ENCODE measurements around the gene AFTPH. TPM values are rescaled to one million over a fixed set of nuclear protein-coding genes. Genes with fewer than 3 reads are reported as not detected.

Gene AFTPH
- total RNA-seq, 3 donors from 2014 or later, result 33.4 to 75.8 (median 55.1) TPM

DNA sequence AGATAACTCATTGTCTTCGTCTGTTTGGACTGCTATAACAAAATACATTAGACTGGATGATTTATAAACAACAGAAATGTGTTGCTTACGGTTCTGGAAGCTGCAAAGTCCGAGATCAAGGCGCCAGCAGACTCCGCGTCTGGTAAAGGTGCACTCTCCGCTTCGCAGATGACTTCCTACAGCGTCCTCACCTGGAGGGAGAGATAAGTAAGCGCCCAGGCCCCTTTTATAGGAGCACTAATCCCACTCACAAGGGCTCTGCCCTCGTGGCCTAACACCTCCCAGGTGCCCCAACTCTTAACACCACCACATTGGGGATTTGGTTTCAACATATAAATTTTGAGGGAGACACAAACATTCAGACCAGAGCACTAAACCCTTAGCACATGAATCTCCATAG is 78.3 kb downstream of the AFTPH start:
- no peaks in the 10 kb centered on the region for H3K36me3 ChIP-seq
- no peak overlapping the region for H3K27ac ChIP-seq
- H3K27me3 ChIP-seq, result no peaks in the 10 kb centered on the region
- TF ChIP-seq, protein P1, sequence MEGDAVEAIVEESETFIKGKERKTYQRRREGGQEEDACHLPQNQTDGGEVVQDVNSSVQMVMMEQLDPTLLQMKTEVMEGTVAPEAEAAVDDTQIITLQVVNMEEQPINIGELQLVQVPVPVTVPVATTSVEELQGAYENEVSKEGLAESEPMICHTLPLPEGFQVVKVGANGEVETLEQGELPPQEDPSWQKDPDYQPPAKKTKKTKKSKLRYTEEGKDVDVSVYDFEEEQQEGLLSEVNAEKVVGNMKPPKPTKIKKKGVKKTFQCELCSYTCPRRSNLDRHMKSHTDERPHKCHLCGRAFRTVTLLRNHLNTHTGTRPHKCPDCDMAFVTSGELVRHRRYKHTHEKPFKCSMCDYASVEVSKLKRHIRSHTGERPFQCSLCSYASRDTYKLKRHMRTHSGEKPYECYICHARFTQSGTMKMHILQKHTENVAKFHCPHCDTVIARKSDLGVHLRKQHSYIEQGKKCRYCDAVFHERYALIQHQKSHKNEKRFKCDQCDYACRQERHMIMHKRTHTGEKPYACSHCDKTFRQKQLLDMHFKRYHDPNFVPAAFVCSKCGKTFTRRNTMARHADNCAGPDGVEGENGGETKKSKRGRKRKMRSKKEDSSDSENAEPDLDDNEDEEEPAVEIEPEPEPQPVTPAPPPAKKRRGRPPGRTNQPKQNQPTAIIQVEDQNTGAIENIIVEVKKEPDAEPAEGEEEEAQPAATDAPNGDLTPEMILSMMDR (IDR thresholded peaks at IDR 0.05), result no peak
- TF ChIP-seq POLR2A (IDR thresholded peaks at IDR 0.05) (no peak), POLR2AphosphoS5 (IDR thresholded peaks at IDR 0.05) (no peak)
- H3K9me3 ChIP-seq, result no peaks in the 10 kb centered on the region
- intact Hi-C loops (cut with DNase I; ENCODE audit: low total_unique reads), result loop anchor here (10.0 kb wide), 1 partner anchor 272 kb away; no protein-coding TSS in a partner anchor
- H3K4me3 ChIP-seq, result no peak overlapping the region
- peaks cover 5 to 15% of the 10 kb centered on the region in 2 donors for H3K4me1 ChIP-seq
- no peak for DNase-seq (ENCODE audit: low spot score in 2 of 2)

DNA sequence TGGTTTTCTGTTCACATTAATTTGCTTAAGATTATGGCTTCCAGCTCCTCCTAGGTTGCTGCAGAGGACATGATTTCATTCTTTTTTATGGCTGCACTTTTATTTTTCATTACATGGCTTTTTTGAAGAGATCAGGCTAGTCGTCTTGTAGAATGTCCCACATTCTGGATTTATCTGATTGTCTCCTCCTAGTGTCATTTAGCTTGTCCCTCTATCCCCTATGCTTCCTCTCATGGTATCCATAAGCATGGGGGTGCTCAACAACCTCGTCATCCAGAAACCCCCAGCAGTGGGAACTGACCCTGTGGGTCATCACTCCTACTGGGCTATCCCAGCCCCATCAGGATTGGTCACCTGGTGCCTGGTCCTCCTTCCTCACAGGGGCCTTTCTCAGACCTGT is 80.0 kb downstream of the AFTPH start:
- no peaks in the 10 kb centered on the region for H3K36me3 ChIP-seq
- H3K27ac ChIP-seq, result no peak overlapping the region
- H3K9me3 ChIP-seq, result no peaks in the 10 kb centered on the region
- DNase-seq (ENCODE audit: low spot score in 2 of 2), result no peak
- no peak overlapping the region for H3K4me3 ChIP-seq
- H3K27me3 ChIP-seq, result no peaks in the 10 kb centered on the region
- peaks cover 5 to 22% of the 10 kb centered on the region in 2 donors for H3K4me1 ChIP-seq
- intact Hi-C loops (cut with DNase I; ENCODE audit: low total_unique reads), result loop anchor here (10.0 kb wide), 1 partner anchor 271 kb away; no protein-coding TSS in a partner anchor
- TF ChIP-seq POLR2AphosphoS5 (IDR thresholded peaks at IDR 0.05) (no peak), POLR2A (IDR thresholded peaks at IDR 0.05) (no peak)
- TF ChIP-seq, protein P1 (IDR thresholded peaks at IDR 0.05), result no peak

DNA sequence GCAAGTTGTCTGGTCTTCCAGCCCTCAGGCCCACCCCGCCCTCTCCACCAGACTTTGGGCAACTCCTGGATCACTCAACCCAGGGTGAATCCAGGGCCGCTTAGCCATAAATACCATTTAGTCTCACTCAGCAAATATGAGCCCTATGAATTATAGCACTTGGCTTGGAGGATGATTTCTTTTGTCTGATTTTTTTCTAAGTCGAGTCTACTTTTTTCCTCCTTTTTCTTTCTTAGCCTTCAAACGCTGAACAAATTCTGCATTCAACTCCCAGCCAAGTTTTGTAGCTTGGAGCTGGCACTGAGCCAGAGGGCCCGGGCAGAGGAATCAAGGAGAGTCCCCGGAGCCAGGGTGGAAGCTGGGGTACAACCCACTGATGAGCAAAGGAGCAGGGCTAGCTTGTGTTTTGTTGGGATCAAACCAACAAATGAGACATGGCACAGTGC is 80.9 kb downstream of the AFTPH start:
- H3K27me3 ChIP-seq, result no peaks in the 10 kb centered on the region
- H3K36me3 ChIP-seq, result no peaks in the 10 kb centered on the region
- TF ChIP-seq POLR2A (IDR thresholded peaks at IDR 0.05), result no peak
- TF ChIP-seq, protein P1 (IDR thresholded peaks at IDR 0.05), result no peak
- TF ChIP-seq POLR2AphosphoS5 (IDR thresholded peaks at IDR 0.05), result no peak
- no peak overlapping the region for H3K4me3 ChIP-seq
- H3K4me1 ChIP-seq, result peaks cover under 1 to 16% of the 10 kb centered on the region in 2 donors
- intact Hi-C loops (cut with DNase I; ENCODE audit: low total_unique reads), result loop anchor here (10.0 kb wide), 1 partner anchor 270 kb away; no protein-coding TSS in a partner anchor
- no peak for DNase-seq (ENCODE audit: low spot score in 2 of 2)
- no peaks in the 10 kb centered on the region for H3K9me3 ChIP-seq
- H3K27ac ChIP-seq, result peak overlapping the region in 1 of 2 donors; percentile 76

DNA sequence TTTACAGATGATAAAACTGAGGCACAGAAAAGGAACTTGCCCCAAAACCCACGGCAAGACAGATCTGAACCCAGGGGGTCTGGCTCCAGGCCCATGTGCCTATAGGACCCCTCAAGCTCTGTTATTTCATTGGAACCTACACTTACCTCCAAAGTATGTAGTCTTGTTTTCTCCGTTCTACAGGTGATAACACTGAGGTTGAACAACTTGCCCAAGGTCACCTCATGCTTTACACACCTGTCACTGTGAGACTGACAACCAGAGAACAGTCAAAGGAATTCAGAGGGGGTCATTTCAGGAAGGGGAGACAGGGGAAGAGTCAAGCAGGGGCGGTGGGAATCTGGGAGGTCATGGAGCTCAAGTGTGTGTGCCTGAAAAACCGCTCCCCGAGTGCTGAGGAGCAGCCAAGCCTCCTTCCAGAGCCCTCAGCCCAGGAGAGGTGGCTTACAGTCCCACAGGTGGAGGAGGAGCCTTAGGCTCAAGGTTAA is 81.9 kb downstream of the AFTPH start:
- TF ChIP-seq, protein P1 (IDR thresholded peaks at IDR 0.05), result no peak
- no peak for TF ChIP-seq POLR2A (IDR thresholded peaks at IDR 0.05)
- no peak for TF ChIP-seq POLR2AphosphoS5 (IDR thresholded peaks at IDR 0.05)
- no peaks in the 10 kb centered on the region for H3K36me3 ChIP-seq
- no peak overlapping the region for H3K4me3 ChIP-seq
- no peaks in the 10 kb centered on the region for H3K27me3 ChIP-seq
- peaks cover 0 to 16% of the 10 kb centered on the region in 2 donors for H3K4me1 ChIP-seq
- peak overlapping the region; percentile 75 to 76 for H3K27ac ChIP-seq
- intact Hi-C loops (cut with DNase I; ENCODE audit: low total_unique reads), result loop anchor here (10.0 kb wide), 1 partner anchor 269 kb away; no protein-coding TSS in a partner anchor
- no peaks in the 10 kb centered on the region for H3K9me3 ChIP-seq
- no peak for DNase-seq (ENCODE audit: low spot score in 2 of 2)
